Measurements from ENCODE around the gene HYI.

Gene HYI

GRCh38 chr1:43404353-43404752 lies 49.4 kb downstream of the HYI start:
- peaks cover 0 to 10% (median 0%) of the 10 kb centered on the region in 5 donors for H3K4me1 ChIP-seq (ENCODE audit: control insufficient read depth in 5 of 5, insufficient read depth in 5 of 5, low read length in 5 of 5)
- H3K9me3 ChIP-seq (ENCODE audit: control insufficient read depth in 5 of 5, low read length in 5 of 5), result no peaks in the 10 kb centered on the region
- H3K27me3 ChIP-seq (ENCODE audit: control insufficient read depth in 5 of 5, insufficient read depth in 4 of 5, low read length in 5 of 5), result no peaks in the 10 kb centered on the region
- H3K36me3 ChIP-seq (ENCODE audit: control insufficient read depth in 5 of 5, insufficient read depth in 5 of 5, low read length in 5 of 5), result peaks cover 16 to 58% (median 52%) of the 10 kb centered on the region in 5 donors
- H3K4me3 ChIP-seq (ENCODE audit: low read depth in 1 of 5, low read length in 5 of 5), result no peak overlapping the region
- H3K9ac ChIP-seq (ENCODE audit: low read length in 5 of 5), result no peak overlapping the region
- H3K27ac ChIP-seq (ENCODE audit: low read depth, low read length), result no peak overlapping the region

- no peak overlapping the region for H3K4me3 ChIP-seq (ENCODE audit: low read depth in 1 of 5, low read length in 5 of 5)
- H3K36me3 ChIP-seq (ENCODE audit: control insufficient read depth in 5 of 5, insufficient read depth in 5 of 5, low read length in 5 of 5), result peaks cover 11 to 41% (median 39%) of the 10 kb centered on the region in 5 donors
- H3K27ac ChIP-seq (ENCODE audit: low read depth, low read length), result no peak overlapping the region
- no peaks in the 10 kb centered on the region for H3K27me3 ChIP-seq (ENCODE audit: control insufficient read depth in 5 of 5, insufficient read depth in 4 of 5, low read length in 5 of 5)
- no peaks in the 10 kb centered on the region for H3K9me3 ChIP-seq (ENCODE audit: control insufficient read depth in 5 of 5, low read length in 5 of 5)
- H3K9ac ChIP-seq (ENCODE audit: low read length in 5 of 5), result no peak overlapping the region
- peaks cover 0 to 10% (median 0%) of the 10 kb centered on the region in 5 donors for H3K4me1 ChIP-seq (ENCODE audit: control insufficient read depth in 5 of 5, insufficient read depth in 5 of 5, low read length in 5 of 5)
These were observed 51.5 kb downstream of the HYI start for GRCh38 chr1:43402089-43402865.

Measured in subcutaneous abdominal adipose tissue (tissue), 5 donors.